Thymus (tissue), 11 donors: Measurements from ENCODE around the gene DIP2B. TPM values are rescaled to one million over a fixed set of nuclear protein-coding genes. Genes with fewer than 3 reads are reported as not detected.
A peak's percentile ranks its signal among the peaks of the same experiment; 100 is the strongest.

ENCODE experiments used
- DNase-seq, 9 donors: peaks; one replicate each; pipeline ENCODE4 v3.0.0-alpha.2; 2013; ENCODE audit warnings: low spot score in 9 of 9, low read depth in 6 of 9, missing footprints in 1 of 9
- H3K27ac ChIP-seq, 2 donors: one replicate each; pipeline ENCODE4 v1.5.1; 2013; ENCODE audit warnings: control low read depth in 1 of 2, low read depth in 1 of 2, low read length in 1 of 2, mild to moderate bottlenecking in 1 of 2, moderate library complexity in 1 of 2
- H3K27me3 ChIP-seq, 2 donors: one replicate each; pipeline ENCODE4 v1.5.1; 2013; ENCODE audit warnings: low read length in 1 of 2; ENCODE audit not compliant: control insufficient read depth in 2 of 2, insufficient read depth in 1 of 2
- H3K36me3 ChIP-seq, 2 donors: one replicate each; pipeline ENCODE4 v1.5.1; 2013; ENCODE audit warnings: low read length in 1 of 2, mild to moderate bottlenecking in 1 of 2, moderate library complexity in 1 of 2; ENCODE audit not compliant: control insufficient read depth in 2 of 2, insufficient read depth in 2 of 2
- H3K4me1 ChIP-seq, 2 donors: one replicate each; pipeline ENCODE4 v1.5.1; 2013; ENCODE audit warnings: low read length in 2 of 2; ENCODE audit not compliant: control insufficient read depth in 2 of 2, insufficient read depth in 2 of 2
- H3K4me3 ChIP-seq, 2 donors: one replicate each; pipeline ENCODE4 v1.5.1; 2013; ENCODE audit warnings: low read length in 2 of 2, control low read depth in 1 of 2, mild to moderate bottlenecking in 1 of 2
- H3K9me3 ChIP-seq, 2 donors: one replicate each; pipeline ENCODE4 v1.5.1; 2013; ENCODE audit warnings: low read length in 1 of 2, mild to moderate bottlenecking in 1 of 2; ENCODE audit not compliant: control insufficient read depth in 2 of 2, insufficient read depth in 1 of 2
- WGBS: extraction: QIAGEN DNeasy Blood & Tissue Kit; methylation state at CpG from one replicate; pipeline ENCODE4 v1.1.7; 2013; 5-methylcytosine and 5-hydroxymethylcytosine counted together
- polyA plus RNA-seq: library from polyadenylated mRNA; stranded (reverse); fragments of 200-250 nt; gene quantifications from one replicate; pipeline ENCODE4 v1.2.3, GENCODE V29; 2013
- total RNA-seq: library from RNA; stranded (reverse); fragments of 120-200 nt; gene quantifications from one replicate; pipeline ENCODE4 v1.2.4, GENCODE V29; 2013
- donor health status: healthy.

The DIP2B gene
- total and polyA plus RNA-seq, 2 donors, result 8.9 to 12.7 TPM

- H3K4me3 ChIP-seq, result no peak overlapping the region
- H3K27me3 ChIP-seq, result no peaks in the 10 kb centered on the region
- H3K9me3 ChIP-seq, result no peaks in the 10 kb centered on the region
- no peaks in the 10 kb centered on the region for H3K4me1 ChIP-seq
- WGBS, result 99% methylated on average over 9 of the region's 9 CpGs
- DNase-seq, result no peak
- peaks cover 50 to 77% of the 10 kb centered on the region in 2 donors for H3K36me3 ChIP-seq
- no peak overlapping the region for H3K27ac ChIP-seq
Observed at GRCh38 chr12:50732591-50732990, 227.8 kb downstream of the DIP2B start.

DNA sequence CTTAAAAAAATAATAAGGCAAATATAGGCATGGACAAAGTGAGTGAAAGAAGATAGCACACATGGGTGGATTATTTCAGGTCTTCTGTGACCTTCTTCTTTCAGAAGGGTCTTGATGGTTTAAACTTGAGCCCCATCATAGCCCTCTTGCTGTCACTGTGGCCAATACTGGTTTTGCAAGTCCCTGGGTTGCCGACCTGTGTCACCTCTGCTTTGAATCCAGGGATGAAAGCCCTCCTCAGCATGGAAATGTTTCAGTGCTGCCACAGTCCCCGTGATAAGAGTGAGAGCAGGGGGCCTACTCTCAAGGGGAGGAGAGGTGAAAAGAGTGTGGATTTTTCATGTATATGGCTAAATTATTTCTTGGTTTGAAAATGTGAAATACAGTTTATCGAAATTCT, 228.9 kb downstream of the DIP2B start:
- H3K36me3 ChIP-seq, result peaks cover 51 to 74% of the 10 kb centered on the region in 2 donors
- H3K27ac ChIP-seq, result no peak overlapping the region
- H3K4me1 ChIP-seq, result no peaks in the 10 kb centered on the region
- no peak for DNase-seq
- WGBS, result 96% methylated on average over 3 of the region's 3 CpGs
- H3K27me3 ChIP-seq, result no peaks in the 10 kb centered on the region
- no peak overlapping the region for H3K4me3 ChIP-seq
- no peaks in the 10 kb centered on the region for H3K9me3 ChIP-seq

- no peak overlapping the region for H3K27ac ChIP-seq
- no peaks in the 10 kb centered on the region for H3K27me3 ChIP-seq
- no peaks in the 10 kb centered on the region for H3K9me3 ChIP-seq
- H3K4me3 ChIP-seq, result no peak overlapping the region
- peaks cover 54 to 75% of the 10 kb centered on the region in 2 donors for H3K36me3 ChIP-seq
- WGBS, result 90% methylated on average over 10 of the region's 10 CpGs
- peak in 8 of 9 donors; percentile 21 to 67 (median 38) for DNase-seq
- no peaks in the 10 kb centered on the region for H3K4me1 ChIP-seq
Observed at GRCh38 chr12:50734409-50735263, 229.9 kb downstream of the DIP2B start.

DNA sequence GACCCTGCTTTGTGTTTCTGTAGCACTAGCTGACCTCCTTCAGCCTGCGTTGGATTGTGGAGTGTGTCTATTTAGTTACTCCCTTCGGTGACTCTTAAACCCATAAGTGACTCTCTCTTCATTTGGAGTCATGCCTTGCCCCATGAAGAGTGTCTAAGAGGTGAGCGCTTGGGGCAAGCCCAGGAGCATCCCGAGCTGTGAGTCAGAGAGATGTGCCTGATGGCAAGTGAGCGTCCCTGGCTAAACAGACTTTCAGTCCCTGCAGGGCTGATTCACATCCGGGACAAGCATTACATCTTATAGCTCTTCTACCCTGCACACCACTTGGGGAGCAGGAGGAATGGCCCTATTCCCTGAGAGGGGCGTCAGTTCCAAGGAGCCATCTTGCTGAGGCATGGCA, 234.8 kb downstream of the DIP2B start:
- H3K27ac ChIP-seq, result no peak overlapping the region
- H3K9me3 ChIP-seq, result no peaks in the 10 kb centered on the region
- WGBS, result 99% methylated on average over 7 of the region's 7 CpGs
- no peaks in the 10 kb centered on the region for H3K4me1 ChIP-seq
- DNase-seq, result no peak
- H3K4me3 ChIP-seq, result no peak overlapping the region
- H3K27me3 ChIP-seq, result no peaks in the 10 kb centered on the region
- peaks cover 67 to 76% of the 10 kb centered on the region in 2 donors for H3K36me3 ChIP-seq

- Histone ChIP-seq H3K4me1 (no peaks in the 10 kb centered on the region), H3K27me3 (no peaks in the 10 kb centered on the region), H3K27ac (no peak overlapping the region), H3K9me3 (no peaks in the 10 kb centered on the region), H3K36me3 (peaks cover 72 to 77% of the 10 kb centered on the region in 2 donors), H3K4me3 (no peak overlapping the region)
- 97% methylated on average over 2 of the region's 2 CpGs for WGBS
- DNase-seq, result no peak
Observed at GRCh38 chr12:50740307-50740706, 235.5 kb downstream of the DIP2B start.

DNA sequence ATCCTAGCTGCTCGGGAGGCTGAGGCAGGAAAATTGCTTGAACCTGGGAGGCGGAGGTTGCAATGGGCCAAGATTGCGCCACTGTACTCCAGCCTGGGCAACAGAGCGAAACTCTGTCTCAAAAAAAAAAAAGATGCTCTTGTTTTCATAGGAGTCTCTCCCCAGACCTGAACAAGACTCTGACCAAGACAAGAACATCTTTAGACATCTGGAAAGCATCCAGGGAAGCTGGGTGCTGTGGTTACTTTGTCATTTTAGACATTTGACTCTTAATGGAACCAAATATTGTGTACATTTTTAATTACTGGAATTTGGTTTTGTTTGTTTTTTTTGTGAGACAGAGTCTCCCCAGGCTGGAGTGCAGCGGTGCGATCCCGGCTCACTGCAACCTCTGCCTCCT, 238.0 kb downstream of the DIP2B start:
- 96% methylated on average over 7 of the region's 7 CpGs for WGBS
- Histone ChIP-seq H3K27me3 (no peaks in the 10 kb centered on the region), H3K4me1 (no peaks in the 10 kb centered on the region), H3K36me3 (peaks cover 71 to 72% of the 10 kb centered on the region in 2 donors), H3K4me3 (no peak overlapping the region), H3K27ac (no peak overlapping the region), H3K9me3 (no peaks in the 10 kb centered on the region)
- no peak for DNase-seq

GRCh38 chr12:50745861-50746260, 241.1 kb downstream of the DIP2B start:
- H3K36me3 ChIP-seq, result peaks cover 50 to 57% of the 10 kb centered on the region in 2 donors
- H3K27ac ChIP-seq, result no peak overlapping the region
- H3K4me3 ChIP-seq, result no peak overlapping the region

GRCh38 chr12:50746431-50746830, 241.6 kb downstream of the DIP2B start:
- peaks cover 44 to 51% of the 10 kb centered on the region in 2 donors for H3K36me3 ChIP-seq

More at GRCh38 chr12:50745861-50746260, 241.1 kb downstream of the DIP2B start:
- Histone ChIP-seq H3K4me1 (no peaks in the 10 kb centered on the region), H3K27me3 (no peaks in the 10 kb centered on the region), H3K9me3 (no peaks in the 10 kb centered on the region)
- DNase-seq, result no peak
- WGBS, result 96% methylated on average over 4 of the region's 4 CpGs

DNA sequence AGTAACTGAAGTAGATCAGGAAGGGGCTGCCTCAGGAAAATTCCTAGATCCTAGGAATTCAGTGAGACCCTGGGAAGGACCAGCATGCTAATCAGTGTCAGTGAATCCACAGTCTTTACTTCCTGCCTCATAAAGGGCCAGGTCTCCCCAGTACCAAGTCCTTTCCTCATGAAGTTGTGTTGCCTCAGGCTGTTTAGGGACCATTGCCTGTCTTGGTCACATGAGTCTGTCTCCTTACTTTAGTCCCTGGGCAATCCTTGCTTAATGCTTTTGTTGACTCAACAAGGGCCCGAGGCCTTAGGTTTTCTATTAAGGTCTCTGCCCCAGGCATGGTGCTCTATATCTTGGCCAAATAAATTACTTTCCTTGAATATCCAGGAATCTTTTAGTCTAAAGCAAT, 243.0 kb downstream of the DIP2B start:
- peaks cover 33 to 46% of the 10 kb centered on the region in 2 donors for H3K36me3 ChIP-seq

More at GRCh38 chr12:50746431-50746830, 241.6 kb downstream of the DIP2B start:
- H3K4me1 ChIP-seq, result no peaks in the 10 kb centered on the region
- H3K27me3 ChIP-seq, result no peaks in the 10 kb centered on the region
- H3K9me3 ChIP-seq, result no peaks in the 10 kb centered on the region
- no peak overlapping the region for H3K27ac ChIP-seq
- no peak for DNase-seq
- H3K4me3 ChIP-seq, result no peak overlapping the region
- 97% methylated on average over 3 of the region's 3 CpGs for WGBS

More for the DNA sequence above, 243.0 kb downstream of the DIP2B start:
- Histone ChIP-seq H3K4me3 (no peak overlapping the region), H3K27ac (no peak overlapping the region), H3K27me3 (no peaks in the 10 kb centered on the region), H3K4me1 (no peaks in the 10 kb centered on the region), H3K9me3 (no peaks in the 10 kb centered on the region)
- DNase-seq, result no peak
- WGBS, result 92% methylated on average over 1 of the region's 1 CpG
